Glutamatergic neuron (in vitro differentiated cells): Measurements from ENCODE around the gene RGL1. TPM values are rescaled to one million over a fixed set of nuclear protein-coding genes. Genes with fewer than 3 reads are reported as not detected.

Source experiments
- DNase-seq: peaks from one replicate; pipeline ENCODE4 v3.0.0; 2022
- H3K27ac Mint-ChIP-seq: one replicate; pipeline ENCODE4 v1.8.0; 2020; ENCODE audit warnings: mild to moderate bottlenecking, mixed read lengths, inconsistent platforms; ENCODE audit not compliant: unreplicated experiment
- H3K27me3 Mint-ChIP-seq: one replicate; pipeline ENCODE4 v1.8.0; 2020; ENCODE audit warnings: mild to moderate bottlenecking, moderate library complexity, mixed read lengths, inconsistent platforms; ENCODE audit not compliant: unreplicated experiment
- H3K36me3 Mint-ChIP-seq: one replicate; pipeline ENCODE4 v1.8.0; 2020; ENCODE audit warnings: mild to moderate bottlenecking, mixed read lengths, inconsistent platforms; ENCODE audit not compliant: unreplicated experiment
- H3K4me1 Mint-ChIP-seq: one replicate; pipeline ENCODE4 v1.8.0; 2020; ENCODE audit warnings: mild to moderate bottlenecking, low read depth, mixed read lengths, inconsistent platforms; ENCODE audit not compliant: unreplicated experiment
- H3K4me3 Mint-ChIP-seq: one replicate; pipeline ENCODE4 v1.8.0; 2020; ENCODE audit warnings: mild to moderate bottlenecking, mixed read lengths, inconsistent platforms; ENCODE audit not compliant: unreplicated experiment
- H3K9me3 Mint-ChIP-seq: one replicate; pipeline ENCODE4 v1.8.0; 2020; ENCODE audit warnings: mild to moderate bottlenecking, moderate library complexity, mixed read lengths, inconsistent platforms; ENCODE audit not compliant: unreplicated experiment
- total RNA-seq: library from RNA; stranded (reverse); fragmentation: NEBNext Ultra II Directional; extraction: Animal tissue kit (Norgen Biotek cat#: 25700); gene quantifications from one replicate; pipeline ENCODE4 v1.2.1, GENCODE V29; 2021; ENCODE audit not compliant: unreplicated experiment
- TF ChIP-seq, protein P1 (sequence below): fragments of 200-600 bp; sonication (generic); IDR thresholded peaks from one replicate; pipeline ENCODE4 v1.5.0; 2021; ENCODE audit not compliant: partially characterized antibody, unreplicated experiment

The RGL1 gene
- total RNA-seq, 1 donor from 2014 or later: 4.9 TPM

DNA sequence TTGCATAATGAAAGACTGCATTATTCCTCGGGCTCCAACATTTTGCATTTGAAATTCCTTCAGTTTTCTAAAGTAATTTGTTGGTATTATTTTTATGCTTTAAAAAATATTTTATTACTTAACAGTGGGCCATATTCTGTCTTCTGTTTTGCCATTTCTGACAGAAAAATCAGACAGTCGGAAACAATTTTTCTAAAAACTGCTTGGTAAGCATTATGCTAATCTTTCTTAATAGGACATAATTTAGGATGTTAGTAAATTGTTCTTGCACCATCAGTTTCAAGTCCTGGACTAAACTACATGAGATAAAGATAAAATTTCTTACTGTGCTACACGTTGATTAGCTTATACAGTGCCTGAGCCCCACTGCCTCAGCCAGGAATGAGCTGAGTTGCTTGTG is 11.2 kb downstream of the RGL1 start:
- TF ChIP-seq, protein P1, sequence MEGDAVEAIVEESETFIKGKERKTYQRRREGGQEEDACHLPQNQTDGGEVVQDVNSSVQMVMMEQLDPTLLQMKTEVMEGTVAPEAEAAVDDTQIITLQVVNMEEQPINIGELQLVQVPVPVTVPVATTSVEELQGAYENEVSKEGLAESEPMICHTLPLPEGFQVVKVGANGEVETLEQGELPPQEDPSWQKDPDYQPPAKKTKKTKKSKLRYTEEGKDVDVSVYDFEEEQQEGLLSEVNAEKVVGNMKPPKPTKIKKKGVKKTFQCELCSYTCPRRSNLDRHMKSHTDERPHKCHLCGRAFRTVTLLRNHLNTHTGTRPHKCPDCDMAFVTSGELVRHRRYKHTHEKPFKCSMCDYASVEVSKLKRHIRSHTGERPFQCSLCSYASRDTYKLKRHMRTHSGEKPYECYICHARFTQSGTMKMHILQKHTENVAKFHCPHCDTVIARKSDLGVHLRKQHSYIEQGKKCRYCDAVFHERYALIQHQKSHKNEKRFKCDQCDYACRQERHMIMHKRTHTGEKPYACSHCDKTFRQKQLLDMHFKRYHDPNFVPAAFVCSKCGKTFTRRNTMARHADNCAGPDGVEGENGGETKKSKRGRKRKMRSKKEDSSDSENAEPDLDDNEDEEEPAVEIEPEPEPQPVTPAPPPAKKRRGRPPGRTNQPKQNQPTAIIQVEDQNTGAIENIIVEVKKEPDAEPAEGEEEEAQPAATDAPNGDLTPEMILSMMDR: no peak
- Mint-ChIP-seq H3K4me3 (no peak overlapping the region), H3K9me3 (no peaks in the 10 kb centered on the region), H3K36me3 (no peaks in the 10 kb centered on the region), H3K4me1 (peaks cover 7% of the 10 kb centered on the region), H3K27me3 (no peaks in the 10 kb centered on the region), H3K27ac (no peak overlapping the region)
- DNase-seq: no peak

DNA sequence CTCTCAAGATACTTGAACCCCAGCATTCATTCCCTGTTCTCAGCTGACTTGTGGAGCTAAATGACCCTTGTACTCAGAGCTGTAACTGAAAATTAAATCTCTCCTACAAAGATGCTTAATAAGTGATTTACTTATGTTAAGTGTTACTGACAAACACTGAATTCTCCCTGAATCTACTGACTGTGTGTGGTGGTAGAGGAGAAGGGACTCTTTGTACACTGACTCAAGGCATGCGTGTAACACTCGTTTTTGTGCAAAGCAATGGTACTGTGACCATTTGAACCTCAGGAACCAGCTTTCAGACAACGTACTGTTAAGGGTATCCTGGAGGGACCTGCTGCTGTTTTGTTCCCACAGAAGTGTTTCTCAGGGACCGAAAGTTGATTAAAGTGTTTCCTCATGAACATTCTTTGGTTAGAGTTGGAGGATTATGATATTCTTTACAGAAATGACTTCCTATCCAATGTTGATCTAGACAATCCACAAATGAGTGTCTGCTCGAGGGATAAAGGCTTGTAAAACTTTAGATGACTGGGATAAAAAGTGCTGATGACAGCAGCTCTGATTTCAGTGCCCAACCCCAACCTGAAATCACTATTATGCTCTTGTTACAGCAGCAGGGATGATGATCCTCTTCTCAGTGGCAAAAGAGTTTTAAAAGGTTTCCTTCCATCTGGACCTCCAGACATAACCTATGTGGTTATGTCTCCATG is 12.8 kb downstream of the RGL1 start:
- Mint-ChIP-seq H3K36me3 (no peaks in the 10 kb centered on the region), H3K27me3 (no peaks in the 10 kb centered on the region), H3K4me3 (no peak overlapping the region), H3K4me1 (peaks cover 3% of the 10 kb centered on the region), H3K9me3 (no peaks in the 10 kb centered on the region), H3K27ac (no peak overlapping the region)
- DNase-seq: no peak
- TF ChIP-seq, protein P1: no peak

DNA sequence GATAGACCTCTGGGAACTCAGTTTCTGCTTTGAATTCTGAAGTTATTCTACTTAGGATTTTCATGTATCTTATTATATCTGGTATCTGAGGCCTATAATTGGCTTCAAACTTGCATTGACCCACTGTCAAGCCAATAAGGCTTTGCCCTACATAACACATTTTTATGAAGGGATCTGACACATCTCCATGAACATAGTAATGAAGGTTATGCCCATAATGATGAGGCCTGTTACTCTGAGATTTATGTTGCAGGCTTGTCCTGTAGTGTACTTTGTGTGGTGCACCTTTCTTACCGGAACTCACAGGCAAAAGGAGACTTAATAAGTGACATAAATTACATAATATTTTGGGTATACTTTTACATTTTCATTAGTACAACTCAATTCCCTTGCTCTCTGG is 14.1 kb downstream of the RGL1 start:
- Mint-ChIP-seq H3K9me3 (no peaks in the 10 kb centered on the region), H3K27ac (no peak overlapping the region), H3K36me3 (no peaks in the 10 kb centered on the region), H3K4me3 (no peak overlapping the region), H3K4me1 (no peaks in the 10 kb centered on the region), H3K27me3 (no peaks in the 10 kb centered on the region)
- TF ChIP-seq, protein P1: no peak
- no peak for DNase-seq

DNA sequence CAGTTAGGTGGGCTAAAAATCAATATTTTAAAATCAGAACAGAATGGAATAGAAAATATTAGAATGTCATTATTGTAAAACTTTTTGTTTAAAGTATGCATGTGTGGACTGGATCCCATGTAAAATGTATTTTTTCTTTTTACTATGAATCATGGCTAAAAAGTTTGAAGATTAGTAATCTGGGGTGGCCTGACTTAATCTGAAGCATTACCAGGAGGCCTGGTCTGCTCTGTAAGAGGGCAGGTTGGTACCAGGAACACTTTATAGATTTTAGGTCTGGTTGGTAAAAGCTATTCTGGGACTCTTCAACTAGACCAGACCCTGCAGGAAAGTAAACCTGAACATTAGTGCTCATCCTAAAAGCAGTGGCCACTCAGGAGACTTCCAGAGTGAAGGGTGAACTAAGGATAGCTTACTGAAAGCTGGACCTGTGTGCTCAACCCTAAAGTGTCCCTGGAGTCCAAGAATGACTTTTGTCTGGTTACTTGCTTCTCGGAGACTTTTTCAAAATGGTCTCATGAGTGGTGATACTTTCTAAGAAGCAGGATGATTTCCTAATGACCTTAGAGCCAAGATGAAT is 16.5 kb downstream of the RGL1 start:
- TF ChIP-seq, protein P1: no peak
- H3K27me3 Mint-ChIP-seq: no peaks in the 10 kb centered on the region
- no peak overlapping the region for H3K4me3 Mint-ChIP-seq
- no peaks in the 10 kb centered on the region for H3K4me1 Mint-ChIP-seq
- no peaks in the 10 kb centered on the region for H3K36me3 Mint-ChIP-seq
- DNase-seq: no peak
- no peak overlapping the region for H3K27ac Mint-ChIP-seq
- H3K9me3 Mint-ChIP-seq: no peaks in the 10 kb centered on the region

DNA sequence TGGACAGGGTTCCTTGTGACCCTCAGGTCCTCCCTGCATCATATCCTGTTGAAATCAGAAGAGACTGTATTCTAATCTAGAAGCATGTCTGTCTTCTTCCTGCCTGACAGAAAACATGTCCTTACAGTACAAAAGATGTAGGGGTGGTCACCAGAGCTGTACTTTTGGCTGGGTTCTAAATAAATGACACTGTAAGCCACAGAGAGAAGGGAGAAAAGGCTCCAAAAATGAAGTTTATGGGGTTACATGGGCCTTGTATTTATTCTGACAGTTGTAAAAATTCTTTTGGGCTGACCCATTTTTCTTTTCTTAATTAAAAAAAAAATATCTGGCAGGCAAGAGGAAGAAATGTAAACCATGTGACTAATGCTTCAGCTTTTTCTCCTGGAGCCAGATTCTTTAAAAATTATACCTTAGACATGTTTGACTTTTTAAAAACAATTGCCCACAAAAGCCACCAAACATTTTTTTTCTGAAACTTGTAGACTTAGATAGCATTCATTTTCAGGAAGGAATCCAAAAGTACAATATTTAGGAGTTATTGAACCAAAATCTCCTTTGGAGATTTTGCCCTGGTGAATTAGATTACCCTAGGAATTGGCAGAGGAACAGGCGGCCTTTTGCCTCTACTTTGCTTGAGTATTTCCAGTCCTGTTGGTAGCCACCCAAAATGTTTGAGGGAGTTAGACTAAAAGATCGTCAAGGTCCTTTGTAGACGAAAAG is 17.1 kb downstream of the RGL1 start:
- no peaks in the 10 kb centered on the region for H3K27me3 Mint-ChIP-seq
- TF ChIP-seq, protein P1: no peak
- H3K27ac Mint-ChIP-seq: no peak overlapping the region
- no peaks in the 10 kb centered on the region for H3K9me3 Mint-ChIP-seq
- no peaks in the 10 kb centered on the region for H3K4me1 Mint-ChIP-seq
- no peak for DNase-seq
- no peak overlapping the region for H3K4me3 Mint-ChIP-seq
- no peaks in the 10 kb centered on the region for H3K36me3 Mint-ChIP-seq
